Activated T-cell treated with anti-CD3 and anti-CD28 coated beads, Interleukin-2, amount 50 U/mL, for 4 hours (primary cell): ENCODE results near the gene BEAN1. TPM values are rescaled to one million over a fixed set of nuclear protein-coding genes. Genes with fewer than 3 reads are reported as not detected.
"Not testable (repeated sequence)": the region's sequence is repeated elsewhere in the genome, so short reads cannot be mapped to it uniquely, and the experiment has no call there.

Experiments used
- ATAC-seq, 2 donors: fragments of 200-7000 bp; cut with Tn5 transposase; one replicate each; pipeline ENCODE4 v1.10.0; 2021
- DNase-seq: peaks from one replicate; pipeline ENCODE4 v3.0.0-alpha.2; 2020
- H3K27me3 Mint-ChIP-seq: one replicate; pipeline ENCODE4 v1.8.0; 2021; ENCODE audit warnings: low read depth, mixed read lengths
- H3K36me3 Mint-ChIP-seq: one replicate; pipeline ENCODE4 v1.8.0; 2022; ENCODE audit warnings: mixed read lengths; ENCODE audit not compliant: insufficient read depth
- H3K4me1 Mint-ChIP-seq: one replicate; pipeline ENCODE4 v1.8.0; 2021; ENCODE audit warnings: low read depth, mixed read lengths
- H3K4me3 Mint-ChIP-seq: one replicate; pipeline ENCODE4 v1.8.0; 2021; ENCODE audit warnings: mild to moderate bottlenecking, moderate library complexity, mixed read lengths
- H3K9me3 Mint-ChIP-seq: one replicate; pipeline ENCODE4 v1.8.0; 2021; ENCODE audit warnings: mixed read lengths
- total RNA-seq, 3 donors: library from RNA; stranded (reverse); gene quantifications; one replicate each; pipeline ENCODE4 v1.2.1, GENCODE V29; 2021

Gene BEAN1
- total RNA-seq, 3 donors from 2014 or later, result not detected

- H3K4me1 Mint-ChIP-seq, result peaks cover 18% of the 10 kb centered on the region
Measured at GRCh38 chr16:66510711-66511601, 83.9 kb downstream of the BEAN1 start.

GRCh38 chr16:66511602-66512271 lies 84.6 kb downstream of the BEAN1 start:
- no peaks in the 10 kb centered on the region for H3K36me3 Mint-ChIP-seq
- no peaks in the 10 kb centered on the region for H3K27me3 Mint-ChIP-seq
- H3K9me3 Mint-ChIP-seq, result no peaks in the 10 kb centered on the region
- no peak overlapping the region for H3K4me3 Mint-ChIP-seq
- ATAC-seq, result no peak
- no peak for DNase-seq
- H3K4me1 Mint-ChIP-seq, result peaks cover 26% of the 10 kb centered on the region

More at GRCh38 chr16:66510711-66511601, 83.9 kb downstream of the BEAN1 start:
- ATAC-seq (no peak), DNase-seq (no peak)
- Mint-ChIP-seq H3K27me3 (no peaks in the 10 kb centered on the region), H3K36me3 (no peaks in the 10 kb centered on the region), H3K9me3 (no peaks in the 10 kb centered on the region), H3K4me3 (no peak overlapping the region)

- Mint-ChIP-seq H3K4me3 (no peak overlapping the region), H3K36me3 (no peaks in the 10 kb centered on the region), H3K9me3 (no peaks in the 10 kb centered on the region), H3K27me3 (no peaks in the 10 kb centered on the region), H3K4me1 (peaks cover 34% of the 10 kb centered on the region)
- DNase-seq (no peak), ATAC-seq (no peak)
Measured at GRCh38 chr16:66512272-66513110, 85.4 kb downstream of the BEAN1 start.

GRCh38 chr16:66513111-66513723 lies 86.1 kb downstream of the BEAN1 start:
- ATAC-seq (no peak), DNase-seq (no peak)
- Mint-ChIP-seq H3K27me3 (no peaks in the 10 kb centered on the region), H3K4me3 (no peak overlapping the region), H3K9me3 (no peaks in the 10 kb centered on the region), H3K4me1 (peaks cover 41% of the 10 kb centered on the region), H3K36me3 (no peaks in the 10 kb centered on the region)

- ATAC-seq, H3K4me3 Mint-ChIP-seq, H3K9me3 Mint-ChIP-seq, H3K27me3 Mint-ChIP-seq, DNase-seq, H3K36me3 Mint-ChIP-seq: not testable (repeated sequence)
- H3K4me1 Mint-ChIP-seq, result peaks cover 49% of the 10 kb centered on the region
Measured at GRCh38 chr16:66514391-66514790, 87.3 kb downstream of the BEAN1 start.

GRCh38 chr16:66514980-66515595 lies 88.0 kb downstream of the BEAN1 start:
- not testable (repeated sequence) for ATAC-seq, H3K9me3 Mint-ChIP-seq, H3K4me3 Mint-ChIP-seq, H3K27me3 Mint-ChIP-seq, DNase-seq, H3K36me3 Mint-ChIP-seq
- H3K4me1 Mint-ChIP-seq, result peaks cover 56% of the 10 kb centered on the region

- ATAC-seq (peak in 1 of 2 donors; percentile 14), DNase-seq (no peak)
- H3K4me3 Mint-ChIP-seq, result peak overlapping the region; percentile 63
- no peaks in the 10 kb centered on the region for H3K36me3 Mint-ChIP-seq
- peaks cover 64% of the 10 kb centered on the region for H3K4me1 Mint-ChIP-seq
- no peaks in the 10 kb centered on the region for H3K27me3 Mint-ChIP-seq
- no peaks in the 10 kb centered on the region for H3K9me3 Mint-ChIP-seq
Measured at GRCh38 chr16:66515596-66516508, 88.8 kb downstream of the BEAN1 start.

- no peak for ATAC-seq
- peaks cover 70% of the 10 kb centered on the region for H3K4me1 Mint-ChIP-seq
- no peaks in the 10 kb centered on the region for H3K9me3 Mint-ChIP-seq
- peak overlapping the region; percentile 63 for H3K4me3 Mint-ChIP-seq
- DNase-seq, result no peak
- H3K36me3 Mint-ChIP-seq, result no peaks in the 10 kb centered on the region
- H3K27me3 Mint-ChIP-seq, result no peaks in the 10 kb centered on the region
Measured at GRCh38 chr16:66516509-66516807, 89.4 kb downstream of the BEAN1 start.

- Mint-ChIP-seq H3K36me3 (no peaks in the 10 kb centered on the region), H3K4me1 (peaks cover 73% of the 10 kb centered on the region), H3K4me3 (peak overlapping the region; percentile 63), H3K27me3 (no peaks in the 10 kb centered on the region), H3K9me3 (no peaks in the 10 kb centered on the region)
- ATAC-seq (peak; percentile 73 to 85), DNase-seq (peak; percentile 63)
Measured at GRCh38 chr16:66516808-66517585, 89.9 kb downstream of the BEAN1 start.

- Mint-ChIP-seq H3K4me1 (peaks cover 79% of the 10 kb centered on the region), H3K9me3 (no peaks in the 10 kb centered on the region), H3K27me3 (no peaks in the 10 kb centered on the region), H3K36me3 (no peaks in the 10 kb centered on the region), H3K4me3 (no peak overlapping the region)
- DNase-seq (no peak), ATAC-seq (no peak)
Measured at GRCh38 chr16:66517586-66518263, 90.6 kb downstream of the BEAN1 start.

- no peaks in the 10 kb centered on the region for H3K36me3 Mint-ChIP-seq
- H3K4me3 Mint-ChIP-seq, result no peak overlapping the region
- ATAC-seq (no peak), DNase-seq (no peak)
- H3K27me3 Mint-ChIP-seq, result no peaks in the 10 kb centered on the region
- H3K4me1 Mint-ChIP-seq, result peaks cover 94% of the 10 kb centered on the region
- H3K9me3 Mint-ChIP-seq, result no peaks in the 10 kb centered on the region
Measured at GRCh38 chr16:66519482-66520373, 92.6 kb downstream of the BEAN1 start.
